ENCODE results near the gene PMPCA. TPM values are rescaled to one million over a fixed set of nuclear protein-coding genes. Genes with fewer than 3 reads are reported as not detected.

Gene PMPCA
- total RNA-seq, 1 experiment from 2014 or later: 116 TPM

- no peaks in the 10 kb centered on the region for H3K9me3 ChIP-seq (ENCODE audit: control insufficient read depth in 1 of 2, insufficient read depth in 1 of 2, low read depth in 1 of 2, low read length in 2 of 2)
- DNase-seq (ENCODE audit: low read depth, low spot score): no peak
- H4K20me1 ChIP-seq (ENCODE audit: insufficient read depth): no peaks in the 10 kb centered on the region
- POLR2A ChIA-PET: no interaction called here
- no peak overlapping the region for H3K9ac ChIP-seq (ENCODE audit: low read length)
- no peaks in the 10 kb centered on the region for H3K9me2 ChIP-seq (ENCODE audit: insufficient read depth)
- peaks cover 10 to 16% of the 10 kb centered on the region in 2 experiments for H3K4me1 ChIP-seq (ENCODE audit: control insufficient read depth in 1 of 2, insufficient read depth in 2 of 2, low read length in 2 of 2)
- CTCF ChIA-PET: no interaction called here
- no peaks in the 10 kb centered on the region for H3K79me2 ChIP-seq (ENCODE audit: insufficient read depth, low read length)
- H2AFZ ChIP-seq (ENCODE audit: low read depth, low read length, poor library complexity, severe bottlenecking): no peak overlapping the region
- RAD21 ChIA-PET (ENCODE audit: low non-redundant PET in 1 of 2, low total read pairs in 2 of 2, uncharacterized antibody in 2 of 2, unreplicated experiment in 2 of 2): no interaction called here
- H3K27me3 ChIP-seq (ENCODE audit: insufficient read depth, low read length): no peaks in the 10 kb centered on the region
- intact Hi-C loops (cut with micrococcal nuclease): no loop called here
- no peak for ATAC-seq
- H3K4me2 ChIP-seq (ENCODE audit: low read length): no peak overlapping the region
- no peaks in the 10 kb centered on the region for H3K36me3 ChIP-seq (ENCODE audit: control insufficient read depth in 1 of 2, insufficient read depth in 2 of 2, low read length in 2 of 2)
- H3K27ac ChIP-seq (ENCODE audit: low read depth, low read length): no peak overlapping the region
- no peak for TF ChIP-seq POLR2AphosphoS5 (IDR thresholded peaks at IDR 0.05; ENCODE audit: low read depth, low read length)
- no peak for TF ChIP-seq REST (IDR thresholded peaks at IDR 0.05; ENCODE audit: low read depth)
- TF ChIP-seq YY1 (IDR thresholded peaks at IDR 0.05; ENCODE audit: extremely low read depth, insufficient replicate concordance, low read depth, low read length): no peak
- no peak for TF ChIP-seq TCF7L2 (IDR thresholded peaks at IDR 0.05; ENCODE audit: borderline replicate concordance, extremely low read depth, insufficient read depth, insufficient read length)
- TF ChIP-seq MAX (IDR thresholded peaks at IDR 0.05): no peak
- TF ChIP-seq ZNF274 (IDR thresholded peaks at IDR 0.05; ENCODE audit: low read depth, low read length): no peak
- no peak for TF ChIP-seq EZH2 (IDR thresholded peaks at IDR 0.05)
- no peak for TF ChIP-seq EGR1 (IDR thresholded peaks at IDR 0.05; ENCODE audit: low read depth)
- no peak for TF ChIP-seq ZFX (IDR thresholded peaks at IDR 0.05)
- TF ChIP-seq CBX3 (IDR thresholded peaks at IDR 0.05; ENCODE audit: low read depth): no peak
- TF ChIP-seq EZH2phosphoT487 (IDR thresholded peaks at IDR 0.05; ENCODE audit: borderline replicate concordance): no peak
- TF ChIP-seq SIN3A (IDR thresholded peaks at IDR 0.05; ENCODE audit: low read depth): no peak
- TF ChIP-seq ZBTB33 (IDR thresholded peaks at IDR 0.05; ENCODE audit: extremely low read depth, insufficient replicate concordance, low read length): no peak
- no peak for TF ChIP-seq ELF1 (IDR thresholded peaks at IDR 0.05; ENCODE audit: borderline replicate concordance, low read depth)
- no peak overlapping the region for H3K4me3 ChIP-seq (replicated peaks in 1 of 2; ENCODE audit: low read depth in 1 of 2, low read length in 2 of 2)
- BruUV-seq (replicated peaks): no TSS peak
Observed at GRCh38 chr9:136364942-136365774, 45.3 kb upstream of the PMPCA start.
